Measurements from ENCODE around the gene ZNF41. TPM values are rescaled to one million over a fixed set of nuclear protein-coding genes. Genes with fewer than 3 reads are reported as not detected.
"Not testable (repeated sequence)": the region's sequence is repeated elsewhere in the genome, so short reads cannot be mapped to it uniquely, and the experiment has no call there.

Gene ZNF41
- total RNA-seq, 2 donors from 2014 or later = 1.6 to 4.9 TPM

DNA sequence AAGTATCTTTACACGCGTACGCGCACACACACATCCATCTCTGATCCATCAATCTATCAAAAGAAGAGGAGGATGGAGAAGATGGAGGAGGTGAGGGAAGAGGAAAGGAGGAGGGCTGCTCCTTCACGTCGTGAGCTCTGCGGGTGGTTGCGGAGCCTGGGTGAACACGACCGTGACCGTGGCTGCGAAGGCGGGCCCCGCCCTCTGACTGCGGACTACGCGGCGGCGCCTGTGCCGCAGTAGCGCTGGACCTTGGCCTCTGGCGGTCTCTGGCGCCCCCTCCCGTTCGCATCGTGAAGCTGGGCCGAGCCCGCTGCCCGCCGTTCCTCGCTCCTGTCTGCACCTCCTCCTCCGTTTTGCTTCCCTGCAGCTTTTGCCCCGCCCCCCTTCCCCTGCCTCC, 40.3 kb upstream of the ZNF41 start:
- Histone ChIP-seq H3K9me3 (no peaks in the 10 kb centered on the region), H3K4me3 (no peak overlapping the region), H3K4me1 (peaks cover 7% of the 10 kb centered on the region), H3K27me3 (no peaks in the 10 kb centered on the region), H3K36me3 (replicated peaks in 1 of 2; ENCODE audit: insufficient read depth in 1 of 2, low read depth in 2 of 2) (no peaks in the 10 kb centered on the region), H3K27ac (no peak overlapping the region)
- WGBS, 2 donors = 3 to 6% methylated on average over 7 to 11 of the region's 33 CpGs
- ATAC-seq = peak; percentile 98
- TF ChIP-seq, protein P1, sequence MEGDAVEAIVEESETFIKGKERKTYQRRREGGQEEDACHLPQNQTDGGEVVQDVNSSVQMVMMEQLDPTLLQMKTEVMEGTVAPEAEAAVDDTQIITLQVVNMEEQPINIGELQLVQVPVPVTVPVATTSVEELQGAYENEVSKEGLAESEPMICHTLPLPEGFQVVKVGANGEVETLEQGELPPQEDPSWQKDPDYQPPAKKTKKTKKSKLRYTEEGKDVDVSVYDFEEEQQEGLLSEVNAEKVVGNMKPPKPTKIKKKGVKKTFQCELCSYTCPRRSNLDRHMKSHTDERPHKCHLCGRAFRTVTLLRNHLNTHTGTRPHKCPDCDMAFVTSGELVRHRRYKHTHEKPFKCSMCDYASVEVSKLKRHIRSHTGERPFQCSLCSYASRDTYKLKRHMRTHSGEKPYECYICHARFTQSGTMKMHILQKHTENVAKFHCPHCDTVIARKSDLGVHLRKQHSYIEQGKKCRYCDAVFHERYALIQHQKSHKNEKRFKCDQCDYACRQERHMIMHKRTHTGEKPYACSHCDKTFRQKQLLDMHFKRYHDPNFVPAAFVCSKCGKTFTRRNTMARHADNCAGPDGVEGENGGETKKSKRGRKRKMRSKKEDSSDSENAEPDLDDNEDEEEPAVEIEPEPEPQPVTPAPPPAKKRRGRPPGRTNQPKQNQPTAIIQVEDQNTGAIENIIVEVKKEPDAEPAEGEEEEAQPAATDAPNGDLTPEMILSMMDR (IDR thresholded peaks at IDR 0.05) = peak; percentile 58 to 91 (median 77)
- TF ChIP-seq POLR2A (IDR thresholded peaks at IDR 0.05) = peak in 1 of 3 donors; percentile 19
- intact Hi-C loops (cut with DNase I) = loop anchor here (10.0 kb wide), 1 partner anchor 338 kb away; no protein-coding TSS in a partner anchor
- DNase-seq = peak; percentile 78 to 85 (median 84)

DNA sequence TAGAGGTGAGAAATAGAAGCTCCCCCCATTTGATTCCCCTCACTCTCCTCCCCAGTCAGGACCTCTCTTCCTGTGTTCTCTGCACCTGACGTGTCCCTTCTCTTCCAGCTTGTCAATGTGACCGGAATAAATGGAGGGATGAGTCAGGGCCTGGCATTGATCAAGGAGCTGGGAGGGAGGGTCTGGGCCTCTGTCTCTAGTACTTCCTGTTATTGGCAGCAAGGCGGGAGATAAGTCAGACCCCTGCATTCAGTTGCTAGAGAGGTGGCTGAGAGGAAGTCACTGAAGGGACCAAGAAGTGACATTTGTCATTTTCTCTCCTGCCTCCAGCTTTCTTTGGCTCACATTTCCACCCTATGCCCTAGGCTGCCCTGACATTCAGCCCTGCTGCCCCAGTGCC, 35.1 kb upstream of the ZNF41 start:
- 80 to 100% methylated on average over 1 to 2 of the region's 3 CpGs for WGBS, 2 donors
- Histone ChIP-seq H3K27me3 (no peaks in the 10 kb centered on the region), H3K27ac (no peak overlapping the region), H3K4me1 (no peaks in the 10 kb centered on the region), H3K4me3 (no peak overlapping the region), H3K36me3 (replicated peaks in 1 of 2; ENCODE audit: insufficient read depth in 1 of 2, low read depth in 2 of 2) (no peaks in the 10 kb centered on the region), H3K9me3 (no peaks in the 10 kb centered on the region)
- ATAC-seq (no peak), DNase-seq (no peak)
- intact Hi-C loops (cut with DNase I) = no loop called here
- TF ChIP-seq, protein P1 (IDR thresholded peaks at IDR 0.05) = no peak
- TF ChIP-seq POLR2A (IDR thresholded peaks at IDR 0.05) = no peak

DNA sequence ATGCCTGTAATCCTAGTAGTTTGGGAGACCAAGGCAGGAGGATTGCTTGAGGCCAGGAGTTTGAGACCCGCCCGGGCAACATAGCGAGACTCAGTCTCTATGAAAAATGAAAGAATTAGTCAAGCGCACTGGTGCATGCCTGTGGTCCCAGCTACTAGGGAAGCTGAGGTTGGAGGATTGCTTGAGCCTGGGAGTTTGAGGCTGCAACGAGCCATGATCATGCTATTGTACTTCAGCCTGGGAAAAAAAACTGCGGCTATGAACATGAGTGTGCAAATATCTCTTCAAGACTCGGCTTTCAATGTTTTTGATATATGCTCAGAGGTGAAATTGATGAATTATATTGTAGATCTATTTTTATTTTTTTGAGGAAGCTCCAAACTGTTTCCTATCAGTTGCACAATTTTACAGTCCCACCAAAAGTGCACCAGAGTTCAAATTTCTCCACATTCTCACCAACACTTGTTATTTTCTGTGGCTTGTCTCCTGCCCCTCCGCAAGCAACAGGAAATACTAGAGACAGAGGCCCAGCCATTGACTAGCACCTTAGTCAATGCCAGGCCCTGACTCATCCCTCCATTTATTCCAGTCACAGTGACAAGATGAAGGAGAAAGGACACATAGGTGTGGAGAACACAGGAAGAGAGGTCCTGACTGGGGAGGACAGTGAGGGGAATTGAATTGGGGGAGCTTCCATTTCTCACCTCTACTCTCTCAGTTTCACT, 33.1 kb upstream of the ZNF41 start:
- Histone ChIP-seq H3K4me1 (no peaks in the 10 kb centered on the region), H3K9me3 (no peaks in the 10 kb centered on the region), H3K36me3 (replicated peaks in 1 of 2; ENCODE audit: insufficient read depth in 1 of 2, low read depth in 2 of 2) (no peaks in the 10 kb centered on the region), H3K27me3 (no peaks in the 10 kb centered on the region), H3K4me3 (no peak overlapping the region), H3K27ac (no peak overlapping the region)
- TF ChIP-seq POLR2A (IDR thresholded peaks at IDR 0.05) = no peak
- TF ChIP-seq, protein P1 (IDR thresholded peaks at IDR 0.05) = no peak
- ATAC-seq = no peak
- 85 to 94% methylated on average over 7 to 8 of the region's 8 CpGs for WGBS, 2 donors
- DNase-seq = no peak
- intact Hi-C loops (cut with DNase I) = no loop called here

DNA sequence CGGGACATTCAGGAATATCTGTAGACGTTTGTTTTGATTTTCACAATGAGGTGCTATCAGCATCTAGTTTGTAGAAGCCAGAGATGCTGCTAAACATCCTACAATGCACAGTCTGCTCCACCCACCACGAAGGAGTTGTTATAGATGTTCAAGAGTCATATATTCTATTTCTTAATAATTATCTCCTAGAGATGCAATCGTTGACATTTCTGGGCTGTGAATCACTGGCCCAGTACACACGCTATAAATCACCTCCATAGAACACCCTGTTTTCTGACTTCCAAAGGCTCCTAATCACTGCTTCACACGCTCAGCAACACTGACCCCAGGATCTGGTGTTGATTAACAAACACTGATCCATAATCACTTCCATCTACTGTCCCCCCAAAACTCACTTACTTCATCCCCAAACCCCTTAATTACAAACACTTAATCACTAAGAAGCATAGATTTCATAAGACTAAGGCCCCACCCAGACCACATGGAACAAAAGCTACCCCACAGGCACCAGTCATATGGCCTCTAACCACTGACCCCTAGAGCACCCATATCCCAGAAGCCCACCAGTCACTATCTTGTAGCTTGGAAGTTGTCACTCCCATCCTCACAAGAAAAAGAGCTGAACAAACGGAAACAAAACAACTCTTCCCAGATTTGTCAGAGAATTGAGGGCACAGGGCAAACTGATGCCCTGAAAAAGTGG, 31.7 kb upstream of the ZNF41 start:
- H3K27me3 ChIP-seq = no peaks in the 10 kb centered on the region
- intact Hi-C loops (cut with DNase I) = no loop called here
- no peak for TF ChIP-seq POLR2A (IDR thresholded peaks at IDR 0.05)
- TF ChIP-seq, protein P1 (IDR thresholded peaks at IDR 0.05) = no peak
- no peaks in the 10 kb centered on the region for H3K36me3 ChIP-seq (replicated peaks in 1 of 2; ENCODE audit: insufficient read depth in 1 of 2, low read depth in 2 of 2)
- ATAC-seq (no peak), DNase-seq (no peak)
- no peaks in the 10 kb centered on the region for H3K9me3 ChIP-seq
- WGBS, 2 donors = 66 to 90% methylated on average over 5 to 7 of the region's 7 CpGs
- no peak overlapping the region for H3K4me3 ChIP-seq
- H3K27ac ChIP-seq = no peak overlapping the region
- no peaks in the 10 kb centered on the region for H3K4me1 ChIP-seq

DNA sequence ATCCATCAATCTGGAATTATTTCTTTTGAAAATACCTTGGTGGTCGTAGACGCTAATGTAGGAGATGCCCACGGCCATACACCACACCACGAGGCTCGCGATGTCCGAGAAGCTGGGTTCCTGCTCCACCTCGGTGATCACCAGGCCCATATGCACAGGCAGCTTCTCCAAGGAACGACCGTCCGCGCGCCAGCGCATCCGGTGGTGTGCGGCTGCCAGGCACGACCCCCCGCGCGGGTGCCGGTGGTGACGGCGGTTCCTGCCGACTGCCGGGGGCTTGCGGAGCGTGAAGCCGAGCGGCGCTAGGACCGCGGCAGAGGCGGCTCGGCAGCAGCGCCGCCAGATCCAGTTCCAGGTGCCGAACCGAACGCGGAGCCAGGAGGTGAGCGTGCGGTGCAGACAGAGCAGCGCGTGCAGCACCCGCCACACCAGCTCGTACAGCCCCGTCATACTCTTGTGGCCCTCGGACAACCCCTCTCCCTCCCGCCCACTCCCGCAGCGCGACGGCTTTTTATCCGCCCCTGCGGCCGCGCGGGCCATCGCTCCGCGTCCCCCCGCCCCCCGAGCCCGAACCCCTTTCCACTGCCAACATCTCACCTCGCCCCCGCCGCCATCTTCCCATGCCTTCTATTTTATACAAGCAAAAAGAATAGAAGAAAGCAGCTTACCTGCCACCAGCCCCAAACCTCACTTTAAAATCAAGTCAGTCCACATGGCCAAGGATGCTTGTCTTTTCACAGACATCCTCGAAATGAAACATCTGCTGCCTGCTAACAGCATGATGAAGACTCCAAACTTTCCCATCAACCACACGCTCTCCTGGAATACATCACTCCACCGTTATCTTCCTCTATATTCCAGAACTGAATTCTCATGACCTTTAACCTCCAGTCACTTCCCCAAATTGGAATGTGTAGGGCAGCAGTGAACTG, 30.3 kb upstream of the ZNF41 start:
- intact Hi-C loops (cut with DNase I); H3K36me3 ChIP-seq (replicated peaks in 1 of 2; ENCODE audit: insufficient read depth in 1 of 2, low read depth in 2 of 2); H3K4me3 ChIP-seq; H3K9me3 ChIP-seq; H3K27me3 ChIP-seq; H3K27ac ChIP-seq; H3K4me1 ChIP-seq: not testable (repeated sequence)
- DNase-seq (peak in 1 of 4 donors; percentile 11), ATAC-seq (peak; percentile 69)
- 5 to 34% methylated on average over 3 to 28 of the region's 70 CpGs for WGBS, 2 donors

DNA sequence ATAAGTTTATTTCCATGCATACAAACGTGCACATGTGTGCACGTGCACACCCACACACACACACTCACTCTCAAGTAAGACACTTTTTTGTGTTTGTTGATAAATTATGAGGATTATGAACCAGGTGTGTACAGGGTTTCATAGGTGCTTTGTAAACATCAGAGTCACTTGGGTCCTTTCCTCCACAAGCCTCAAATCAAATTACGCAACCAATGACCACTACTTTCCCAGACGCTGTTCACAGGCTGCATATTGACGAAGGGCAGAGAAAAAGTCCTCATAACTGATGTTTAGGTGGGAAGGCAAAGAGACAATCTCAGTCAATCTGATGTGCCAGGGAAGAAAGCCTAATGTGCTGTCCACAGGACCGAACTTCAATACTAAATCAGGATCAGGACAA, 29.4 kb upstream of the ZNF41 start:
- H3K9me3 ChIP-seq; DNase-seq; H3K36me3 ChIP-seq (replicated peaks in 1 of 2; ENCODE audit: insufficient read depth in 1 of 2, low read depth in 2 of 2); H3K27ac ChIP-seq; ATAC-seq; H3K4me1 ChIP-seq; H3K27me3 ChIP-seq; H3K4me3 ChIP-seq; intact Hi-C loops (cut with DNase I): not testable (repeated sequence)
- WGBS, 2 donors = 66 to 88% methylated on average over 4 of the region's 6 CpGs
